ENCODE measurements around the gene EXPH5.

The EXPH5 gene

DNA sequence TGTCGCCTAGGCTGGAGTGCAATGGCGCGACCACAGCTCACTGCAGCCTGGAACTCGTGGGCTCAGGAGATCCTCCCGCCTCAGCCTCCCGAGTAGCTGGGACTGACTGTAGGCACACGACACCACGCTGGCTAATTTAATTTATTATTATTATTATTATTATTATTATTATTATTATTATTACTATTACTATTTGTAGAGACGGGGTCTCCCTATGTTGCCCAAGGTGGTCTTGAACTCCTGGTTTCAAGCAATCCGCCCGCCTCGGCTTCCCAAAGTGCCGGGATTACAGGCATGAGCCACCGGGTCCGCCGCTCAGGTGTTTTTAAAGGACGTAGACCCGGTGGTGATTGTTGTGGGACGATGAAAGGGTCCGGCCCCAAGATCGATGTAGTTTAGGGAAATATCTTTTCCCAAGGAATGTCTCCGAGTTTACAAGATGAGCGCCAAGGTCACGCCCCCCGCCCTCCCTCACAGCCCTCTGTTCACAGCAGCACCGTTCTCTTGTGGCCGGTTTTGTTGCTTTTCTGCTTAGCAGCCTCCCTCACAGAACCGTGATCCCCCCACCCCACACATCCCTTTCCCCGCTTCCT lies 94.7 kb downstream of the EXPH5 start:
- H3K27ac ChIP-seq (ENCODE audit: extremely low read depth, low read depth, low read length), result peak overlapping the region; percentile 90; the same call in 1 of the 2 replicates
- CTCF ChIA-PET, result no interaction called here
- POLR2A ChIA-PET, result interaction anchor here (1.1 to 1.4 kb wide), 3 partner anchors 19 to 94 kb away, joined by 3 to 7 read pairs (median 3); partner anchors contain the start of gene EXPH5

GRCh38 chr11:108498046-108498815 lies 95.3 kb downstream of the EXPH5 start, which contains the start of gene POGLUT3:
Gene POGLUT3, minus strand, starts transcription at chr11:108498384. Its CDS starts 18 bp downstream, at chr11:108498366.
- Histone ChIP-seq H3K4me1 (ENCODE audit: control insufficient read depth, insufficient read depth, low read length) (no peaks in the 10 kb centered on the region), H3K36me3 (ENCODE audit: control insufficient read depth in 2 of 2, insufficient read depth in 1 of 2, low read length in 2 of 2) (peaks cover 0 to 4% of the 10 kb centered on the region in 2 experiments; a peak in 1 of 3 replicates), H3K4me3 (ENCODE audit: low read depth, low read length) (peak within 1 kb of the TSS; percentile 56), H3K27ac (ENCODE audit: extremely low read depth, low read depth, low read length) (peak within 1 kb of the TSS; percentile 90), H3K9me3 (ENCODE audit: control insufficient read depth, insufficient read depth, low read depth, low read length) (no peaks in the 10 kb centered on the region)
- ChIA-PET CTCF (interaction anchor here (0.7 kb wide), 1 partner anchor 1024 kb away, joined by 3 read pairs; no protein-coding TSS in a partner anchor), POLR2A (interaction anchor here (0.6 to 1.4 kb wide), 4 partner anchors 18 to 235 kb away, joined by 3 to 7 read pairs (median 3); partner anchors contain the start of gene EXPH5)
- peak; percentile 74 for TF ChIP-seq ZNF341 (tag by site-specific recombination; IDR thresholded peaks at IDR 0.05; ENCODE audit: low read depth)
- 0 out of 2 replicates have a peak, but pooled peaks have one; percentile 37 for TF ChIP-seq HIC1 (tag by site-specific recombination; IDR thresholded peaks at IDR 0.05)
- TF ChIP-seq ZBTB6 (tag by site-specific recombination; IDR thresholded peaks at IDR 0.05), result peak; percentile 22; the same call in 1 of the 2 replicates
- TF ChIP-seq, protein P1, sequence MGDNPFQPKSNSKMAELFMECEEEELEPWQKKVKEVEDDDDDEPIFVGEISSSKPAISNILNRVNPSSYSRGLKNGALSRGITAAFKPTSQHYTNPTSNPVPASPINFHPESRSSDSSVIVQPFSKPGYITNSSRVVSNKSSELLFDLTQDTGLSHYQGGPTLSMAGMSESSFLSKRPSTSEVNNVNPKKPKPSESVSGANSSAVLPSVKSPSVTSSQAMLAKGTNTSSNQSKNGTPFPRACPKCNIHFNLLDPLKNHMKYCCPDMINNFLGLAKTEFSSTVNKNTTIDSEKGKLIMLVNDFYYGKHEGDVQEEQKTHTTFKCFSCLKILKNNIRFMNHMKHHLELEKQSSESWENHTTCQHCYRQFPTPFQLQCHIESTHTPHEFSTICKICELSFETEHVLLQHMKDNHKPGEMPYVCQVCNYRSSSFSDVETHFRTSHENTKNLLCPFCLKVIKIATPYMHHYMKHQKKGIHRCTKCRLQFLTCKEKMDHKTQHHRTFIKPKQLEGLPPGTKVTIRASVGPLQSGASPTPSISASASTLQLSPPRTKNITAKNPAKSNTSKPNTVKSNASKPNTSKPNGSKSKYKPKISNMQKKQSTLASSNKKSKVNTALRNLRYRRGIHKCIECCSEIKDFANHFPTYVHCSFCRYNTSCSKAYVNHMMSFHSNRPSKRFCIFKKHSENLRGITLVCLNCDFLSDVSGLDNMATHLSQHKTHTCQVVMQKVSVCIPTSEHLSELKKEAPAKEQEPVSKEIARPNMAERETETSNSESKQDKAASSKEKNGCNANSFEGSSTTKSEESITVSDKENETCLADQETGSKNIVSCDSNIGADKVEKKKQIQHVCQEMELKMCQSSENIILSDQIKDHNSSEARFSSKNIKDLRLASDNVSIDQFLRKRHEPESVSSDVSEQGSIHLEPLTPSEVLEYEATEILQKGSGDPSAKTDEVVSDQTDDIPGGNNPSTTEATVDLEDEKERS (tag by site-specific recombination; IDR thresholded peaks at IDR 0.05), result 0 out of 2 replicates have a peak, but pooled peaks have one; percentile 61
- peak; percentile 70 for TF ChIP-seq ZXDB (tag by site-specific recombination; IDR thresholded peaks at IDR 0.05)
- peak; percentile 47 for TF ChIP-seq SP7 (tag by site-specific recombination; IDR thresholded peaks at IDR 0.05)
- peak; percentile 67; the same call in 1 of the 2 replicates for TF ChIP-seq ZBTB48 (tag by site-specific recombination; IDR thresholded peaks at IDR 0.05)
- 0 out of 2 replicates have a peak, but pooled peaks have one; percentile 46 for TF ChIP-seq ZNF777 (tag by site-specific recombination; IDR thresholded peaks at IDR 0.05; ENCODE audit: borderline replicate concordance)
- TF ChIP-seq ZNF138 (tag by site-specific recombination; IDR thresholded peaks at IDR 0.05; ENCODE audit: borderline replicate concordance), result no peak
- TF ChIP-seq GLIS1 (tag by site-specific recombination; IDR thresholded peaks at IDR 0.05), result peak; percentile 21; the same call in 1 of the 2 replicates
- TF ChIP-seq ZEB2 (tag by site-specific recombination; IDR thresholded peaks at IDR 0.05), result peak; percentile 69; the same call in 1 of the 2 replicates
- peak; percentile 84; the same call in 1 of the 2 replicates for TF ChIP-seq GLI4 (tag by site-specific recombination; IDR thresholded peaks at IDR 0.05)
- TF ChIP-seq ZNF670 (tag by site-specific recombination; IDR thresholded peaks at IDR 0.05; ENCODE audit: low read depth), result no peak
- peak; percentile 98 for TF ChIP-seq ZNF423 (tag by site-specific recombination; IDR thresholded peaks at IDR 0.05)
- TF ChIP-seq ZIC2 (tag by site-specific recombination; IDR thresholded peaks at IDR 0.05), result peak; percentile 82
- TF ChIP-seq ZNF600 (tag by site-specific recombination; IDR thresholded peaks at IDR 0.05), result peak; percentile 48; the same call in 1 of the 2 replicates
- peak; percentile 52; the same call in 1 of the 2 replicates for TF ChIP-seq ZBTB10 (tag by site-specific recombination; IDR thresholded peaks at IDR 0.05)
- no peak for TF ChIP-seq ZNF555 (tag by site-specific recombination; conservative IDR thresholded peaks at IDR 0.05)
- peak; percentile 99 for TF ChIP-seq ZNF692 (tag by site-specific recombination; IDR thresholded peaks at IDR 0.05)
- peak; percentile 58 for TF ChIP-seq ZNF561 (tag by site-specific recombination; IDR thresholded peaks at IDR 0.05; ENCODE audit: borderline replicate concordance)

More for the DNA sequence above, 94.7 kb downstream of the EXPH5 start:
- Histone ChIP-seq H3K4me1 (ENCODE audit: control insufficient read depth, insufficient read depth, low read length) (no peaks in the 10 kb centered on the region), H3K36me3 (ENCODE audit: control insufficient read depth in 2 of 2, insufficient read depth in 1 of 2, low read length in 2 of 2) (peaks cover 0 to 4% of the 10 kb centered on the region in 2 experiments; a peak in 1 of 3 replicates), H3K9me3 (ENCODE audit: control insufficient read depth, insufficient read depth, low read depth, low read length) (no peaks in the 10 kb centered on the region), H3K4me3 (ENCODE audit: low read depth, low read length) (peak overlapping the region; percentile 56; the same call in 1 of the 2 replicates)
- TF ChIP-seq KLF10 (tag by site-specific recombination; IDR thresholded peaks at IDR 0.05), result no peak
- TF ChIP-seq ZNF335 (tag by site-specific recombination; conservative IDR thresholded peaks at IDR 0.05), result peak; percentile 16; the same call in 1 of the 2 replicates
- no peak for TF ChIP-seq ZNF658 (tag by site-specific recombination; IDR thresholded peaks at IDR 0.05)
